ENCODE data around the gene BLID. TPM values are rescaled to one million over a fixed set of nuclear protein-coding genes. Genes with fewer than 3 reads are reported as not detected.

BLID gene
- total RNA-seq, 1 experiment from 2014 or later = 0.41 TPM

DNA sequence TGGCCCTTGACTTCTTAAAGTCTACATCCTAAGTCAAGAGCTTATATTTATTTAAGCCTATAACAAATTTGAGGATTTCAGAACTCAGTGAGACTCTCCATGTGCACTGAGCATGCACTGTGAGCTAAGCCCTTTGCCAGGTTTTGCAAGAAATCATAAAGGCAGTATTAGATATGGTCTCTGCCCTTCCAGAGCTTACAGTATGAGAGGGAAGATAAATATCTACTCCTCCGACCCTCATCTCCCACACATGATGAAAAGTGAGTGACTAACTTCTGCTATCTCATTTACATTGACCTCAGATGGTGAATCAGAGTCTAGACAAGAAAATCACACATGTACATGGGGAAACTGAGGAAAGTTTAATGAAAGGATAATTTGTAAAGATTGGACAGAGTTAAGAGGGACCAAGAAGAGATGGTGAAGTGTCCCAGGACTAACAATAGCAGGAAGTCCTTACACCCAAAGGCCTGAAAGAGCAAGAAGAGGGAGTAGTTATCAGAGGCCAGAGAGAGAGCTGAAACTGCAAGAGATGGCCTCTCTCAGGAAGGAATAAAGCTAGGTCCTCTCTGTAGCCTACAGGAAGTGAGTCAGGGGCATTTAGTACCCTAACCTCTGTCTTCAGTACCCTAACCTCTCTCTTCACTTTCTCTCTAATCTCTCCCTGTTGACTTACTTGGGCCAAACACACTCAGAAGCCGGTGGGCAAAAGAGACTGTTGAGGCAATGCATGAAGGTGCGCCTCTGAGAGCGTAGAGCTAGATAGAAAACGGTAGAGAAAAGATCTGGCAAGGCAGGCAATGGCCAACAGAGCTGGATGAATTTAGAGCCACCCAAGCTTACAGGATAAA lies 23.0 kb upstream of the BLID start:
- ChIA-PET POLR2A (interaction anchor here (0.6 kb wide), 2 partner anchors 18 to 219 kb away, joined by 3 to 4 read pairs; no protein-coding TSS in a partner anchor), CTCF (interaction anchor here (0.6 to 1.7 kb wide), 4 partner anchors 8 to 439 kb away, joined by 3 to 8 read pairs (median 4); no protein-coding TSS in a partner anchor)
- Histone ChIP-seq H3K4me3 (ENCODE audit: low read depth in 2 of 2, low read length in 2 of 2) (peak overlapping the region in 1 of 2 experiments; percentile 5; a peak in 1 of 4 replicates), H3K36me3 (ENCODE audit: control insufficient read depth, insufficient read depth, low read length) (no peaks in the 10 kb centered on the region), H3K4me1 (ENCODE audit: control insufficient read depth, insufficient read depth, low read length) (peaks cover 47% of the 10 kb centered on the region), H3K27ac (ENCODE audit: low read length) (peak overlapping the region; percentile 71), H3K9me3 (ENCODE audit: control insufficient read depth, insufficient read depth, low read depth, low read length) (no peaks in the 10 kb centered on the region), H3K27me3 (ENCODE audit: control insufficient read depth, insufficient read depth, low read length) (no peaks in the 10 kb centered on the region)
- in situ Hi-C loops (cut with HindIII; ENCODE audit: low pct_unique_long_range_greater_than_20kb, low sequenced_read_pairs) (no loop called here), intact Hi-C loops (cut with micrococcal nuclease; ENCODE audit: unreplicated experiment) (no loop called here)
- DNase-seq (ENCODE audit: low read depth, low spot score) (no peak), ATAC-seq (peak; percentile 75)
- TF ChIP-seq, protein P1, sequence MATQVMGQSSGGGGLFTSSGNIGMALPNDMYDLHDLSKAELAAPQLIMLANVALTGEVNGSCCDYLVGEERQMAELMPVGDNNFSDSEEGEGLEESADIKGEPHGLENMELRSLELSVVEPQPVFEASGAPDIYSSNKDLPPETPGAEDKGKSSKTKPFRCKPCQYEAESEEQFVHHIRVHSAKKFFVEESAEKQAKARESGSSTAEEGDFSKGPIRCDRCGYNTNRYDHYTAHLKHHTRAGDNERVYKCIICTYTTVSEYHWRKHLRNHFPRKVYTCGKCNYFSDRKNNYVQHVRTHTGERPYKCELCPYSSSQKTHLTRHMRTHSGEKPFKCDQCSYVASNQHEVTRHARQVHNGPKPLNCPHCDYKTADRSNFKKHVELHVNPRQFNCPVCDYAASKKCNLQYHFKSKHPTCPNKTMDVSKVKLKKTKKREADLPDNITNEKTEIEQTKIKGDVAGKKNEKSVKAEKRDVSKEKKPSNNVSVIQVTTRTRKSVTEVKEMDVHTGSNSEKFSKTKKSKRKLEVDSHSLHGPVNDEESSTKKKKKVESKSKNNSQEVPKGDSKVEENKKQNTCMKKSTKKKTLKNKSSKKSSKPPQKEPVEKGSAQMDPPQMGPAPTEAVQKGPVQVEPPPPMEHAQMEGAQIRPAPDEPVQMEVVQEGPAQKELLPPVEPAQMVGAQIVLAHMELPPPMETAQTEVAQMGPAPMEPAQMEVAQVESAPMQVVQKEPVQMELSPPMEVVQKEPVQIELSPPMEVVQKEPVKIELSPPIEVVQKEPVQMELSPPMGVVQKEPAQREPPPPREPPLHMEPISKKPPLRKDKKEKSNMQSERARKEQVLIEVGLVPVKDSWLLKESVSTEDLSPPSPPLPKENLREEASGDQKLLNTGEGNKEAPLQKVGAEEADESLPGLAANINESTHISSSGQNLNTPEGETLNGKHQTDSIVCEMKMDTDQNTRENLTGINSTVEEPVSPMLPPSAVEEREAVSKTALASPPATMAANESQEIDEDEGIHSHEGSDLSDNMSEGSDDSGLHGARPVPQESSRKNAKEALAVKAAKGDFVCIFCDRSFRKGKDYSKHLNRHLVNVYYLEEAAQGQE (IDR thresholded peaks at IDR 0.05; ENCODE audit: insufficient read depth in 1 of 2, low read depth in 2 of 2, low read length in 1 of 2) = no peak
- no peak for TF ChIP-seq POLR2AphosphoS5 (IDR thresholded peaks at IDR 0.05; ENCODE audit: low read depth, low read length)
- no peak for TF ChIP-seq SIN3A (IDR thresholded peaks at IDR 0.05; ENCODE audit: borderline replicate concordance, insufficient read depth, low read depth, low read length)
- TF ChIP-seq, protein P2, sequence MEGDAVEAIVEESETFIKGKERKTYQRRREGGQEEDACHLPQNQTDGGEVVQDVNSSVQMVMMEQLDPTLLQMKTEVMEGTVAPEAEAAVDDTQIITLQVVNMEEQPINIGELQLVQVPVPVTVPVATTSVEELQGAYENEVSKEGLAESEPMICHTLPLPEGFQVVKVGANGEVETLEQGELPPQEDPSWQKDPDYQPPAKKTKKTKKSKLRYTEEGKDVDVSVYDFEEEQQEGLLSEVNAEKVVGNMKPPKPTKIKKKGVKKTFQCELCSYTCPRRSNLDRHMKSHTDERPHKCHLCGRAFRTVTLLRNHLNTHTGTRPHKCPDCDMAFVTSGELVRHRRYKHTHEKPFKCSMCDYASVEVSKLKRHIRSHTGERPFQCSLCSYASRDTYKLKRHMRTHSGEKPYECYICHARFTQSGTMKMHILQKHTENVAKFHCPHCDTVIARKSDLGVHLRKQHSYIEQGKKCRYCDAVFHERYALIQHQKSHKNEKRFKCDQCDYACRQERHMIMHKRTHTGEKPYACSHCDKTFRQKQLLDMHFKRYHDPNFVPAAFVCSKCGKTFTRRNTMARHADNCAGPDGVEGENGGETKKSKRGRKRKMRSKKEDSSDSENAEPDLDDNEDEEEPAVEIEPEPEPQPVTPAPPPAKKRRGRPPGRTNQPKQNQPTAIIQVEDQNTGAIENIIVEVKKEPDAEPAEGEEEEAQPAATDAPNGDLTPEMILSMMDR (IDR thresholded peaks at IDR 0.05) = no peak
- TF ChIP-seq TCF7L2 (IDR thresholded peaks at IDR 0.05; ENCODE audit: low read depth, low read length) = no peak
- no TSS peak for BruUV-seq (replicated peaks)

DNA sequence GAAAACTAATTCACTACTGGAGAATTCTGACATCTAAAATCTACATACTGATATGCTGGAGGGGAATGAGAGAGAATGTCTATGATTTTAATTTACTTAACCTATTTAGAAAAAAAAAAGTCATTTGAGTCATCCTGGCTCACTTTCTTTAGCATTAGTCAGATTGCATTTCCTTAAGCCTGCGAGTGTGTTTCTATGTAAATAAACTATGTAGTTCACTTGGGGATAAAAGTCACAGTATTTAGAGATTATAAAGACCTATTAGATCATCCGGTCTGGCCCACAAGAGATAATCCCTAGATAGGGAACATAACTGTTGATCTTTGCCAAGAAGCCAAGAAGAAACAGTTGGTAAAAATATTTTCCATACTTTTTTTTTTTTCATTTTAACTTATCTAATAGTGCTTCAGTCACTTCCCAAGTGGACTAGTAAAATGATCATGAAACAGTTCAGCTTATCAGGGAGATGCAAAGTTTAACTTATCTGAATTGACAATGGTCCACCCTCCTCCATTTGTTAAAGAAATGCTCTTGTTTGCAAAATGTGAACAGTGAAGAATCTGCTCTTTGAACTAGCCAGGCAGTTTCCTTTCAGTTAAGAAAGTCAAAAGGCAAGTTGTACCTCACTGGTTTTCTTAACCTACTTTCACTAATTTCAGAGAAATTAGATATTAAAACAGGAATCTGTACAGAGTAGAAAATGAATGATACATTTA lies 21.2 kb upstream of the BLID start:
- DNase-seq (ENCODE audit: low read depth, low spot score) = no peak
- no peaks in the 10 kb centered on the region for H3K27me3 ChIP-seq (ENCODE audit: control insufficient read depth, insufficient read depth, low read length)
- ChIA-PET POLR2A (interaction anchor here (0.7 kb wide), 1 partner anchor 20 kb away, joined by 4 read pairs; no protein-coding TSS in a partner anchor), CTCF (interaction anchor here (0.7 kb wide), 1 partner anchor 23 kb away, joined by 4 read pairs; no protein-coding TSS in a partner anchor)
- BruUV-seq (replicated peaks) = no TSS peak
- intact Hi-C loops (cut with micrococcal nuclease; ENCODE audit: unreplicated experiment) (no loop called here), in situ Hi-C loops (cut with HindIII; ENCODE audit: low pct_unique_long_range_greater_than_20kb, low sequenced_read_pairs) (no loop called here)
- TF ChIP-seq POLR2AphosphoS5 (IDR thresholded peaks at IDR 0.05; ENCODE audit: low read depth, low read length) (peak; percentile 51; the same call in 1 of the 2 replicates), TCF7L2 (IDR thresholded peaks at IDR 0.05; ENCODE audit: low read depth, low read length) (0 out of 2 replicates have a peak, but pooled peaks have one; percentile 34)
- TF ChIP-seq, protein P1 (IDR thresholded peaks at IDR 0.05; ENCODE audit: insufficient read depth in 1 of 2, low read depth in 2 of 2, low read length in 1 of 2) = no peak
- H3K4me1 ChIP-seq (ENCODE audit: control insufficient read depth, insufficient read depth, low read length) = peaks cover 47% of the 10 kb centered on the region
- H3K9me3 ChIP-seq (ENCODE audit: control insufficient read depth, insufficient read depth, low read depth, low read length) = no peaks in the 10 kb centered on the region
- peak; percentile 65 for ATAC-seq
- H3K27ac ChIP-seq (ENCODE audit: low read length) = peak overlapping the region; percentile 75
- H3K4me3 ChIP-seq (ENCODE audit: low read depth in 2 of 2, low read length in 2 of 2) = no peak overlapping the region
- no peaks in the 10 kb centered on the region for H3K36me3 ChIP-seq (ENCODE audit: control insufficient read depth, insufficient read depth, low read length)

Data from Panc1 (cell line).